DOHH2 (cell line): ENCODE measurements around the gene TEKT3.

Experiments
- H3F3A ChIP-seq: fragments of 200-600 bp; sonication (generic), shearing (Covaris generic); 2 replicates; pipeline ENCODE4 v1.6.0; 2016; ENCODE audit warnings: antibody characterized with exemption, mild to moderate bottlenecking; ENCODE audit not compliant: control insufficient read depth, insufficient read depth
- H3K27ac ChIP-seq: fragments of 200-600 bp; sonication (generic); 2 replicates; pipeline ENCODE4 v1.5.1; 2014; ENCODE audit warnings: low read depth, mild to moderate bottlenecking, low read length, moderate library complexity
- H3K27me3 ChIP-seq: fragments of 200-600 bp; sonication (generic); 2 replicates; pipeline ENCODE4 v1.6.1; 2014; ENCODE audit warnings: mild to moderate bottlenecking, low read length, mixed read lengths; ENCODE audit not compliant: control insufficient read depth
- H3K36me3 ChIP-seq: fragments of 200-600 bp; sonication (generic); 2 replicates; pipeline ENCODE4 v1.6.1; 2014; ENCODE audit warnings: mild to moderate bottlenecking, low read length, moderate library complexity, mixed read lengths; ENCODE audit not compliant: control insufficient read depth
- H3K4me1 ChIP-seq: fragments of 200-600 bp; sonication (generic); 2 replicates; pipeline ENCODE4 v1.6.1; 2014; ENCODE audit warnings: mild to moderate bottlenecking, low read length, mixed read lengths; ENCODE audit not compliant: control insufficient read depth
- H3K4me2 ChIP-seq: fragments of 200-600 bp; sonication (generic); 2 replicates; pipeline ENCODE4 v1.6.0; 2014; ENCODE audit warnings: mild to moderate bottlenecking, low read length, moderate library complexity
- H3K4me3 ChIP-seq: fragments of 200-600 bp; sonication (generic); 2 replicates; pipeline ENCODE4 v1.5.1; 2014; ENCODE audit warnings: mild to moderate bottlenecking, low read length, mixed read lengths
- H3K79me2 ChIP-seq: fragments of 200-600 bp; sonication (generic); 2 replicates; pipeline ENCODE4 v1.6.1; 2014; ENCODE audit warnings: mild to moderate bottlenecking, low read length, mixed read lengths; ENCODE audit not compliant: control insufficient read depth
- H3K9me2 ChIP-seq: fragments of 200-600 bp; sonication (generic); replicated peaks from 2 replicates; pipeline ENCODE4 v1.6.1; 2014; ENCODE audit warnings: mild to moderate bottlenecking, low read length, mixed read lengths; ENCODE audit not compliant: control insufficient read depth
- H3K9me3 ChIP-seq: fragments of 200-600 bp; sonication (generic); 2 replicates; pipeline ENCODE4 v1.6.1; 2014; ENCODE audit warnings: antibody characterized with exemption, low read length, mixed read lengths; ENCODE audit not compliant: control insufficient read depth, insufficient read depth
- H4K20me1 ChIP-seq: fragments of 200-600 bp; sonication (generic); 2 replicates; pipeline ENCODE4 v1.6.0; 2014; ENCODE audit warnings: low read depth, mild to moderate bottlenecking, antibody characterized with exemption, low read length, moderate library complexity; ENCODE audit not compliant: control insufficient read depth, insufficient read depth
- CTCF ChIP-seq: fragments of 200-600 bp; sonication (generic); IDR thresholded peaks from one replicate; pipeline ENCODE4 v1.5.1; 2014; ENCODE audit warnings: antibody characterized with exemption, mild to moderate bottlenecking, low read depth, low read length; ENCODE audit not compliant: poor library complexity, severe bottlenecking
- EZH2phosphoT487 ChIP-seq: fragments of 200-600 bp; sonication (generic); IDR thresholded peaks from 2 replicates; pipeline ENCODE4 v1.6.1; 2017; ENCODE audit warnings: borderline replicate concordance, mild to moderate bottlenecking, antibody characterized with exemption, low read length, moderate library complexity, mixed read lengths

Gene TEKT3

DNA sequence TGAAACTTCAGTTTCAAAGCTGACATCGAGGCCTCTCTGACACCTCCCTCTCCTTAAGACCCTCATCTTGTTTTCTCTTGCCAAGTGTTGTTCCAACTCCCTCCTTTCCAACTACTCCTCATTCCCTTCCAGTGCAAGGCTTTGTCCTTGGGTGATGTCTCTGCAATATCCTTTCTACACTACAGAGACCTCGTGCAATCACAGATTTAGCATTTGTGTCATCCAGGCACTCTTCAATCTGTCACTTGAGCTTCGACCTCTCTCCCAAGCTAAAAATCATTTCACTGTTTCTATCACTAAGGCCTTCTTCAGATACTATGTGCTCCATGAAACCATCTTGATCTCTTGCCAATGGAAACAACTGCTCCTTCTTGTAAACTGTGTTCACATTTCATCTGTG is 31.6 kb downstream of the TEKT3 start:
- Histone ChIP-seq H3K9me2 (no peaks in the 10 kb centered on the region), H3K4me3 (no peak overlapping the region), H3F3A (no peaks in the 10 kb centered on the region), H4K20me1 (no peaks in the 10 kb centered on the region), H3K79me2 (no peaks in the 10 kb centered on the region), H3K36me3 (no peaks in the 10 kb centered on the region), H3K4me1 (no peaks in the 10 kb centered on the region), H3K27me3 (no peaks in the 10 kb centered on the region), H3K9me3 (no peaks in the 10 kb centered on the region), H3K27ac (no peak overlapping the region), H3K4me2 (no peak overlapping the region)
- TF ChIP-seq CTCF (no peak), EZH2phosphoT487 (no peak)

DNA sequence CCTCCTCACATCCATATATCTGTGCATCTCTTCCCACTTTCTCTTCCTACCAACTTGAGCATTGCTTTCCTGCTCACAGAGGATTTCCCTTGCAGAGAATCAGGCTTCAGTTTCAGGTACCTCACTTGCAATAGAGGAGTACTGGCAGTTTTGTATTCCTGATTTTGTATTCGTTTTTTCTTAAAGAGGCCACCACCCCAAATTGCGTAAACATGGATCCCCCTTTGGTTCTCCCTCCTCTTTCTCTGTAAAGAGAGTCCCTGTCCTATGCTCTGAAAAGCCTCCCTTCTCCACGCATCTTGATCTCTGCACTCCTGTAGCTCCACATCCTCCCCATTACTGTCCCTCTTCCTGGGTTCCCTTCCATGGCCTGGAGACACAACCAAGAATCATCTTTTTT is 32.2 kb downstream of the TEKT3 start:
- Histone ChIP-seq H3K27me3 (no peaks in the 10 kb centered on the region), H4K20me1 (no peaks in the 10 kb centered on the region), H3K36me3 (no peaks in the 10 kb centered on the region), H3K4me1 (no peaks in the 10 kb centered on the region), H3K27ac (no peak overlapping the region), H3K79me2 (no peaks in the 10 kb centered on the region), H3K4me3 (no peak overlapping the region), H3K9me3 (no peaks in the 10 kb centered on the region), H3K9me2 (no peaks in the 10 kb centered on the region), H3F3A (no peaks in the 10 kb centered on the region), H3K4me2 (no peak overlapping the region)
- TF ChIP-seq EZH2phosphoT487 (no peak), CTCF (no peak)

GRCh38 chr17:15308758-15309157 is 32.6 kb downstream of the TEKT3 start:
- Histone ChIP-seq H3K27me3 (no peaks in the 10 kb centered on the region), H3K36me3 (no peaks in the 10 kb centered on the region)
- TF ChIP-seq EZH2phosphoT487 (no peak), CTCF (no peak)

DNA sequence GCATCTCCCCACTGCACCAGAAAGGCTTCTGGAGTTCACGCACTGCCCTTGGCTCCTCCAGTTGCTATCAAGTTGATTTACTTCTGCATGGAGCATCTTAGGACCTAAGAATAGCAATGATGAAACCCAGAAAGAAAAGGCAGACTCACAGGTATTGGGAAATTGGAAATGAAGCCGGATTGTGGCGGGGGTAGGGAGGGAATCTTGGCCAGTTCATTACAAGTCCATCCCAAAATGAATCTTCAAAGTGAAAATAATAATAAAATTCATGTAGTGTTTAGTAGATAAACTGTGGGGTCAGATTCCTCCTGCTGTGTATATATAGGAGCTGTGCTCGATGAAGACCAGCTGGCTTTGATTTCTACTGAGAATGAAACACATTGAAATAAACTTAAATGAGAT is 33.7 kb downstream of the TEKT3 start:
- H3K27me3 ChIP-seq = no peaks in the 10 kb centered on the region
- TF ChIP-seq CTCF (no peak), EZH2phosphoT487 (no peak)
- no peaks in the 10 kb centered on the region for H3K9me3 ChIP-seq
- H3K27ac ChIP-seq = no peak overlapping the region
- no peaks in the 10 kb centered on the region for H3K9me2 ChIP-seq
- no peaks in the 10 kb centered on the region for H4K20me1 ChIP-seq
- no peak overlapping the region for H3K4me2 ChIP-seq
- no peaks in the 10 kb centered on the region for H3K4me1 ChIP-seq
- H3F3A ChIP-seq = no peaks in the 10 kb centered on the region
- no peaks in the 10 kb centered on the region for H3K79me2 ChIP-seq
- H3K4me3 ChIP-seq = no peak overlapping the region
- H3K36me3 ChIP-seq = no peaks in the 10 kb centered on the region

More at GRCh38 chr17:15308758-15309157, 32.6 kb downstream of the TEKT3 start:
- Histone ChIP-seq H3K79me2 (no peaks in the 10 kb centered on the region), H4K20me1 (no peaks in the 10 kb centered on the region), H3K27ac (no peak overlapping the region), H3K4me3 (no peak overlapping the region), H3K9me3 (no peaks in the 10 kb centered on the region), H3K4me1 (no peaks in the 10 kb centered on the region), H3K9me2 (no peaks in the 10 kb centered on the region), H3F3A (no peaks in the 10 kb centered on the region), H3K4me2 (no peak overlapping the region)
